Measurements from ENCODE around the gene PSMB7.
"Not testable (repeated sequence)": the region's sequence is repeated elsewhere in the genome, so short reads cannot be mapped to it uniquely, and the experiment has no call there.

The PSMB7 gene

GRCh38 chr9:124429530-124429867 lies 14.3 kb upstream of the PSMB7 start:
- Mint-ChIP-seq H3K9me3 (no peaks in the 10 kb centered on the region), H3K4me1 (no peaks in the 10 kb centered on the region), H3K27me3 (peaks cover 2% of the 10 kb centered on the region), H3K36me3 (ENCODE audit: low read depth) (no peaks in the 10 kb centered on the region), H3K27ac (no peak overlapping the region), H3K4me3 (no peak overlapping the region)
- ATAC-seq = no peak
- DNase-seq = no peak

- Mint-ChIP-seq H3K4me3 (no peak overlapping the region), H3K36me3 (ENCODE audit: low read depth) (no peaks in the 10 kb centered on the region), H3K27me3 (peaks cover 2% of the 10 kb centered on the region), H3K9me3 (no peaks in the 10 kb centered on the region), H3K4me1 (no peaks in the 10 kb centered on the region), H3K27ac (no peak overlapping the region)
- ATAC-seq = no peak
- no peak for DNase-seq
These were observed 13.7 kb upstream of the PSMB7 start for GRCh38 chr9:124428751-124429529.

GRCh38 chr9:124427281-124427680 lies 12.0 kb upstream of the PSMB7 start:
- DNase-seq (no peak), ATAC-seq (no peak)
- no peaks in the 10 kb centered on the region for H3K4me1 Mint-ChIP-seq
- H3K9me3 Mint-ChIP-seq = no peaks in the 10 kb centered on the region
- no peaks in the 10 kb centered on the region for H3K36me3 Mint-ChIP-seq (ENCODE audit: low read depth)
- no peaks in the 10 kb centered on the region for H3K27me3 Mint-ChIP-seq
- no peak overlapping the region for H3K4me3 Mint-ChIP-seq
- no peak overlapping the region for H3K27ac Mint-ChIP-seq

- Mint-ChIP-seq H3K9me3 (no peaks in the 10 kb centered on the region), H3K27ac (no peak overlapping the region), H3K4me3 (no peak overlapping the region), H3K4me1 (no peaks in the 10 kb centered on the region), H3K27me3 (no peaks in the 10 kb centered on the region), H3K36me3 (ENCODE audit: low read depth) (no peaks in the 10 kb centered on the region)
- no peak for ATAC-seq
- DNase-seq = no peak
These were observed 11.1 kb upstream of the PSMB7 start for GRCh38 chr9:124426361-124426760.

GRCh38 chr9:124425733-124426132 lies 10.5 kb upstream of the PSMB7 start:
- not testable (repeated sequence) for H3K4me3 Mint-ChIP-seq; DNase-seq; H3K4me1 Mint-ChIP-seq; H3K27ac Mint-ChIP-seq; H3K36me3 Mint-ChIP-seq (ENCODE audit: low read depth); H3K27me3 Mint-ChIP-seq; H3K9me3 Mint-ChIP-seq; ATAC-seq

- Mint-ChIP-seq H3K27me3 (no peaks in the 10 kb centered on the region), H3K4me3 (no peak overlapping the region), H3K4me1 (peaks cover 2% of the 10 kb centered on the region), H3K27ac (no peak overlapping the region), H3K36me3 (ENCODE audit: low read depth) (no peaks in the 10 kb centered on the region), H3K9me3 (no peaks in the 10 kb centered on the region)
- DNase-seq (no peak), ATAC-seq (no peak)
These were observed 8.3 kb upstream of the PSMB7 start for GRCh38 chr9:124423591-124423990.

- peaks cover 2% of the 10 kb centered on the region for H3K4me1 Mint-ChIP-seq
- DNase-seq (no peak), ATAC-seq (no peak)
- no peaks in the 10 kb centered on the region for H3K27me3 Mint-ChIP-seq
- H3K4me3 Mint-ChIP-seq = no peak overlapping the region
- H3K27ac Mint-ChIP-seq = no peak overlapping the region
- H3K9me3 Mint-ChIP-seq = no peaks in the 10 kb centered on the region
- no peaks in the 10 kb centered on the region for H3K36me3 Mint-ChIP-seq (ENCODE audit: low read depth)
These were observed 7.9 kb upstream of the PSMB7 start for GRCh38 chr9:124423155-124423554.

- H3K9me3 Mint-ChIP-seq = no peaks in the 10 kb centered on the region
- no peaks in the 10 kb centered on the region for H3K27me3 Mint-ChIP-seq
- H3K36me3 Mint-ChIP-seq (ENCODE audit: low read depth) = no peaks in the 10 kb centered on the region
- H3K27ac Mint-ChIP-seq = no peak overlapping the region
- DNase-seq (no peak), ATAC-seq (no peak)
- H3K4me3 Mint-ChIP-seq = no peak overlapping the region
- peaks cover 2% of the 10 kb centered on the region for H3K4me1 Mint-ChIP-seq
These were observed 5.8 kb upstream of the PSMB7 start for GRCh38 chr9:124420991-124421543.

GRCh38 chr9:124419832-124420489 lies 4.7 kb upstream of the PSMB7 start:
- no peaks in the 10 kb centered on the region for H3K27me3 Mint-ChIP-seq
- no peak overlapping the region for H3K4me3 Mint-ChIP-seq
- DNase-seq = no peak
- ATAC-seq = no peak
- peaks cover 6% of the 10 kb centered on the region for H3K4me1 Mint-ChIP-seq
- peaks cover 3% of the 10 kb centered on the region for H3K9me3 Mint-ChIP-seq
- H3K27ac Mint-ChIP-seq = no peak overlapping the region
- H3K36me3 Mint-ChIP-seq (ENCODE audit: low read depth) = peaks cover 3% of the 10 kb centered on the region

GRCh38 chr9:124415852-124416484 lies 726 bp upstream of the PSMB7 start:
- Mint-ChIP-seq H3K9me3 (peaks cover 3% of the 10 kb centered on the region), H3K4me1 (peaks cover 41% of the 10 kb centered on the region), H3K27me3 (no peaks in the 10 kb centered on the region), H3K36me3 (ENCODE audit: low read depth) (peaks cover 38% of the 10 kb centered on the region), H3K4me3 (peak overlapping the region; percentile 98), H3K27ac (peak overlapping the region; percentile 98)
- no peak for ATAC-seq
- DNase-seq = no peak

- Mint-ChIP-seq H3K9me3 (peaks cover 3% of the 10 kb centered on the region), H3K27ac (peak overlapping the region; percentile 98), H3K27me3 (no peaks in the 10 kb centered on the region), H3K4me1 (peaks cover 46% of the 10 kb centered on the region), H3K4me3 (peak overlapping the region; percentile 98), H3K36me3 (ENCODE audit: low read depth) (peaks cover 45% of the 10 kb centered on the region)
- peak; percentile 8 for DNase-seq
- no peak for ATAC-seq
These were observed 630 bp downstream of the PSMB7 start for GRCh38 chr9:124414612-124415011.

- Mint-ChIP-seq H3K4me3 (no peak overlapping the region), H3K27ac (no peak overlapping the region), H3K36me3 (ENCODE audit: low read depth) (peaks cover 61% of the 10 kb centered on the region), H3K27me3 (no peaks in the 10 kb centered on the region), H3K4me1 (peaks cover 50% of the 10 kb centered on the region), H3K9me3 (peaks cover 3% of the 10 kb centered on the region)
- no peak for ATAC-seq
- no peak for DNase-seq
These were observed 3.0 kb downstream of the PSMB7 start for GRCh38 chr9:124412228-124412575.

- H3K4me1 Mint-ChIP-seq = peaks cover 50% of the 10 kb centered on the region
- H3K4me3 Mint-ChIP-seq = no peak overlapping the region
- H3K9me3 Mint-ChIP-seq = peaks cover 3% of the 10 kb centered on the region
- no peak overlapping the region for H3K27ac Mint-ChIP-seq
- H3K27me3 Mint-ChIP-seq = no peaks in the 10 kb centered on the region
- peaks cover 62% of the 10 kb centered on the region for H3K36me3 Mint-ChIP-seq (ENCODE audit: low read depth)
- DNase-seq (no peak), ATAC-seq (no peak)
These were observed 3.6 kb downstream of the PSMB7 start for GRCh38 chr9:124411514-124412227.

GRCh38 chr9:124410321-124410913 lies 4.8 kb downstream of the PSMB7 start:
- DNase-seq (no peak), ATAC-seq (no peak)
- peaks cover 46% of the 10 kb centered on the region for H3K4me1 Mint-ChIP-seq
- H3K9me3 Mint-ChIP-seq = peaks cover under 1% of the 10 kb centered on the region
- no peaks in the 10 kb centered on the region for H3K27me3 Mint-ChIP-seq
- no peak overlapping the region for H3K4me3 Mint-ChIP-seq
- no peak overlapping the region for H3K27ac Mint-ChIP-seq
- H3K36me3 Mint-ChIP-seq (ENCODE audit: low read depth) = peaks cover 70% of the 10 kb centered on the region
